Non-pigmented ciliary epithelial cell (primary cell): ENCODE results near the gene CFHR3.
A peak's percentile ranks its signal among the peaks of the same experiment; 100 is the strongest.
"Not testable (repeated sequence)": the region's sequence is repeated elsewhere in the genome, so short reads cannot be mapped to it uniquely, and the experiment has no call there.

ENCODE experiments used
- DNase-seq: peaks from one replicate; pipeline ENCODE4 v3.0.0-alpha.2; 2010; ENCODE audit warnings: low read depth

The CFHR3 gene

GRCh38 chr1:196774603-196775002, at the start of gene CFHR3:
Gene CFHR3, plus strand, starts transcription at chr1:196774840. Its CDS starts 47 bp downstream, at chr1:196774887.
- DNase-seq: no peak

GRCh38 chr1:196732526-196732925, 42.1 kb upstream of the CFHR3 start:
- DNase-seq: no peak

GRCh38 chr1:196733091-196733970, 41.3 kb upstream of the CFHR3 start:
- DNase-seq: no peak

DNA sequence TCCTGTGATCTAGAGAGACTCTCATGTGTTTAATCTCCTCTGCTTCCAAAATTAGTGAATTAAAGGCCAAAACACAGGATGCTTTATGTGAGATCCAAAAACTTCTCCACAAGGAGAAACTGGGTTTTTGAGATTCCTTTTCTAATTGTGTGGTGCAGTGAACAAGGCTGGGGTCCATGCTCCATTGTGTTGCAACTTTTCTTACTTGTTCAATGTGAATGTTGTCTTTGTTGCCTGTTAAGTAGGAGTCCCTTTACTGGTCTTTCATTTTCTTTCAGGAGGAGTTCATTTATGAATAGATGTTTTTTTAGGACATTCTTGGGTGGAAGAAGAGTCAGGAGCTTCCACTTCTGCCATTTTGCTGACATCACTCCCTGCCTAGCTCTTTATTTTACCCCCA, 40.6 kb upstream of the CFHR3 start:
- DNase-seq: no peak

DNA sequence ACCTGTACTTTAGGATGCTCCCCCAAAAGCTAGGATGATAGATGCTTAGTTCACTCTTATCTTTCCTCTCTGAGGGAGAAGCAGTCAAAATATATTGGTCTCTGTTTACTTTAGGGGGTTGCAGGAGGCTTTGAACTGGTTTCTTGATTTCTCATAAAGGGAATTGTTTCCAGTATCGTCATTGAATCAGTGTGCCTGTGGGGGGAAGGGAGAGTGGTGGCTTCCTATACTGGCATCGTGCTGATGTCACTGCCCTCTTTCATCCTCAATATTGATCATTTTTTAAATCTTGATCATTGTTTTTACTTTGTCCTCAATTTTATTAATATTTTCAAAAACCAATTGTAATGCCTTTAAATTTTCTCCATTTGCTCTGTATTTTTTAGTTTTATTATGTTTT, 40.2 kb upstream of the CFHR3 start:
- DNase-seq: no peak

GRCh38 chr1:196738730-196739129, 35.9 kb upstream of the CFHR3 start:
- no peak for DNase-seq

- peak; percentile 13 for DNase-seq
Measured at GRCh38 chr1:196743244-196743643, 31.4 kb upstream of the CFHR3 start.

DNA sequence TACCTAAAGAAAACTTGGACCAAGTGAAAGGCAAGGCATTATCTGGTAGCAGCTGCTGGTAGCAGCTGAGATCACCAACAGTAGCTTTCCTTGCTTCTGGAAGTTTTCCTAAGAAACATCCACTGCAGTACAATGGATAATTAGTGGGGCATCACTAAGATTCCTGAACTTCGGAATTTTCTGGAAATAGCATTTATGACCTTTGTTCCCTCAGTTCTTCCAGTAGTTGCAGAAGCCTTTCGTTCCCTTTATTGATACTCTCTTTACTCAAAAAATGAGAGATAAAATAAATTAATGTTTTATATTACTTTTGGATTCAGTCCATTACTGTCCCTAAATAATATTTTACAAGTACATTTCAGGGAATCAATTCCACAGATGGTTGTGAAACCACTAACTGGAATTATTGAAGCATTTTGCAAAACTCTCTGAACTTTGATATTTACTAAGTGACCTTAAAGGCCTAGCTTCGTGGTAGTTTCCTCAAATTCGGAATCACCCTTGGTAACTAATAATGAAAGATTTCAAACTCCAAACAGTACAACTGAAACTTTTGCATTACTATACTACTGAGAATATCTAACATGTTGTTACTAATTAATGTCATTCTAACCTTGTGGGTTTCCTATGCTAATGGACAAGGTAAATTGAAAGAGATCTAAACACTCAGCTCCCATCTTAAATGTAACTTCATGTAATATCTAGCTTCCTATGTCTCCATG, 9.5 kb upstream of the CFHR3 start:
- not testable (repeated sequence) for DNase-seq

- not testable (repeated sequence) for DNase-seq
Measured at GRCh38 chr1:196769823-196770222, 4.8 kb upstream of the CFHR3 start.

GRCh38 chr1:196773713-196774112, 927 bp upstream of the CFHR3 start:
- no peak for DNase-seq

GRCh38 chr1:196774175-196774574, 465 bp upstream of the CFHR3 start:
- no peak for DNase-seq

DNA sequence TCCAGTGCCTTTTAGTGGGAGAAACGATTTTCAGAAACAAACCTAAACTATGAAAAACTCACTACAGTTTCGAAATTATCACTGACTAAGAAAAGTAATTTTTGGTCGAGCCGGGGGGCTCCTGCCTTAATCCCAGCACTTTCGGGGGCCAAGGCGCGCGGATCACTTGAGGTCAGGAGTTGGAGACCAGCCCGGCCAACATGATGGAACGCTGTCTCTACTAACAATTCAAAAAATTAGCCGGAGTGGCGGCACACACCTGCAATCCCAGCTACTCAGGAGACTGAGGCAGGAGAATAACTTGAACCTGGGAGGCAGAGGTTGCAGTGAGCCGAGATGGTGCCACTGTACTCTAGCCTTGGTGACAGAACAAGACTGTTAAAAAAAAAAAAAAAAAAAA, 3.0 kb downstream of the CFHR3 start:
- DNase-seq: no peak

GRCh38 chr1:196779093-196779492, 4.5 kb downstream of the CFHR3 start:
- no peak for DNase-seq

DNA sequence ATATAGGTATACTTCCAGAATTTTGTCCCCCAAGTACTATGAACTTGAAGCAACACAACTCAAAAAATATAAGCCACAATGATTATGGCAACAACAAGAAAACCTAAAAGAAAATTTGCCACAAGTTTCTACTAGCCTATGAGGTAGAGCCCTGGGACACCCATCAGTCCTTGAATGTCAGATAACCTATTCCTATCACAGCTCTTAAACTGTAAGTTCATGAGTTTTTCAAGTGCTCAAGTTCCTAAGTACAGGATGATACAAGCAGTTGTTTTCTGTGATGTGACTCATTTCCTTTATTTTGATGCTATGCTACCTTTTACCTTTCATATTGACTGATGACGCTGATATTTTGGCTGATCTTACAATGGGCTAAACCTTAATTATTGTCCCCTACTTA, 16.6 kb downstream of the CFHR3 start:
- not testable (repeated sequence) for DNase-seq

DNA sequence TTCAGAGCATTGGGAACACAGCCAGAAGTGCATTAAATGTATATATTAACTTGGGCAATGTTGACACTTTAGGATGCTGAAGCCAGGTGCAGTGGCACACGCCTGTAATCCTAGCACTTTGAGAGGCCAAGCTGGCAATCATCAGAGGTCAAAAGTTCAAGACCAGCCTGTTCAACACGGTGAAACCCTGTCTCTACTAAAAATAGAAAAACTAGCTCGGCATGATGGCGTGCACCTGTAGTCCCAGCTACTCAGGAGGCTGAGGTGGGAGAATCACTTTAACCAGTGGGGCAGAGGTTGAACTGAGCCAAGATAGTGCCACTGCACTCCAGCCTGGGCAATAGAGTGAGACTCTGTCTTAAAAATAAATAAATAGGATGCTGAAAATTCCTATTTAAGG, 19.5 kb downstream of the CFHR3 start:
- DNase-seq: not testable (repeated sequence)

DNA sequence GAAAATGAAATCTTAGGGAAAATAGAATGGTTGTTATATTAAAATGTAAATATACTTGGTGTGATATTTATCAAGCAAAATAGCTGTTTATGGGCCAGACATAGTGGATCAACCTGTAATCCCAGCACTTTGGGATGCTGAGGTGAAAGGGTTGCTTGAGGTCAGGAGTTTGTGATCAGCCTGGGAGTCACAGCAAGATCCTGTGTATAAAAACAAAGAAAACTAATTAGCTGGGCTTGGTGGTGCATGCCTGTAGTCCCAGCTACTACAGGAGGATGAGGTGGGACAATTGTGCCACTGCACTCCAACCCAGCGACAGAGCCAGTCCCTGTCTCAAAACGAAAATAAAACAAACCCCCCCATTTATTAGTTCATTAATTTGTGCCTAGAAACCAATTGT, 23.3 kb downstream of the CFHR3 start:
- DNase-seq: no peak

GRCh38 chr1:196801920-196802319, 27.3 kb downstream of the CFHR3 start:
- DNase-seq: not testable (repeated sequence)

- no peak for DNase-seq
Measured at GRCh38 chr1:196808529-196809235, 34.0 kb downstream of the CFHR3 start.

- DNase-seq: not testable (repeated sequence)
Measured at GRCh38 chr1:196817442-196817841, 42.8 kb downstream of the CFHR3 start.

GRCh38 chr1:196819531-196819930, 44.9 kb downstream of the CFHR3 start, which contains the start of gene CFHR1:
Gene CFHR1, plus strand, starts transcription at chr1:196819731. Its CDS starts 114 bp downstream, at chr1:196819845.
- not testable (repeated sequence) for DNase-seq

- peak; percentile 35 for DNase-seq
Measured at GRCh38 chr1:196827860-196828259, 53.2 kb downstream of the CFHR3 start.
